Tibial nerve (tissue), 4 donors: ENCODE results near the gene SLC38A1.

Experiments
- EP300 ChIP-seq, 2 donors: sonication (generic); formaldehyde crosslinking; IDR thresholded peaks; one replicate each; pipeline ENCODE4 v1.6.1; 2017; ENCODE audit warnings: antibody characterized with exemption in 2 of 2, mild to moderate bottlenecking in 1 of 2
- POLR2A ChIP-seq, 2 donors: fragments of 450-650 bp; IDR thresholded peaks; one replicate each; pipeline ENCODE4 v1.6.1; 2017; ENCODE audit warnings: antibody characterized with exemption in 2 of 2, mild to moderate bottlenecking in 2 of 2, moderate library complexity in 2 of 2
- TF ChIP-seq, protein P1 (sequence below), 5 experiments: fragments of 200-600 bp in 3 of 5; fragments of 450-650 bp in 2 of 5; sonication (generic) in 3 of 5; IDR thresholded peaks; one replicate each; pipeline ENCODE4 v1.5.1; 2016 to 2019; ENCODE audit warnings: antibody characterized with exemption in 5 of 5, mild to moderate bottlenecking in 3 of 5, moderate library complexity in 2 of 5

DNA sequence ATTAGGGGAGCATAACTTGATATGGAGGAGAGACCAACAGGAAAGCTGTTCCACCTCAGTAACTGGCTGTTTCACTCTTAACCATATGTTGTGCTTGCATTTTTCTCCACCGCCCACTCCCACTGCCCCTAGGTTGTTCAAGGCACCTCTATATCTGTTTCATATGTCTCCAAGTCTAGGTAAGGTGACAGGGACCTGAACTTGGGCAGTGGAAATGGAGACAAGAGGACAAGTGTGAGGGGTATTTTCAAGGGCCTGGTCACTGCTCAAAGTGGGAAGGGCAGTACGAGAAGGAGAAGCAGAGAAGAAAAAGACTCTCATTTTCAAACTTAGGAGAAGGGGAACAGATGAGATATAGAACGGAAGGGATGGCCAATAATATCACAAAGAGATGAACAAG, 3.1 kb downstream of the SLC38A1 start:
- TF ChIP-seq POLR2A (IDR thresholded peaks at IDR 0.05): no peak
- TF ChIP-seq, protein P1, sequence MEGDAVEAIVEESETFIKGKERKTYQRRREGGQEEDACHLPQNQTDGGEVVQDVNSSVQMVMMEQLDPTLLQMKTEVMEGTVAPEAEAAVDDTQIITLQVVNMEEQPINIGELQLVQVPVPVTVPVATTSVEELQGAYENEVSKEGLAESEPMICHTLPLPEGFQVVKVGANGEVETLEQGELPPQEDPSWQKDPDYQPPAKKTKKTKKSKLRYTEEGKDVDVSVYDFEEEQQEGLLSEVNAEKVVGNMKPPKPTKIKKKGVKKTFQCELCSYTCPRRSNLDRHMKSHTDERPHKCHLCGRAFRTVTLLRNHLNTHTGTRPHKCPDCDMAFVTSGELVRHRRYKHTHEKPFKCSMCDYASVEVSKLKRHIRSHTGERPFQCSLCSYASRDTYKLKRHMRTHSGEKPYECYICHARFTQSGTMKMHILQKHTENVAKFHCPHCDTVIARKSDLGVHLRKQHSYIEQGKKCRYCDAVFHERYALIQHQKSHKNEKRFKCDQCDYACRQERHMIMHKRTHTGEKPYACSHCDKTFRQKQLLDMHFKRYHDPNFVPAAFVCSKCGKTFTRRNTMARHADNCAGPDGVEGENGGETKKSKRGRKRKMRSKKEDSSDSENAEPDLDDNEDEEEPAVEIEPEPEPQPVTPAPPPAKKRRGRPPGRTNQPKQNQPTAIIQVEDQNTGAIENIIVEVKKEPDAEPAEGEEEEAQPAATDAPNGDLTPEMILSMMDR (IDR thresholded peaks at IDR 0.05): no peak
- TF ChIP-seq EP300 (IDR thresholded peaks at IDR 0.05): no peak
